ENCODE results near the gene BFAR. TPM values are rescaled to one million over a fixed set of nuclear protein-coding genes. Genes with fewer than 3 reads are reported as not detected.
"Not testable (repeated sequence)": the region's sequence is repeated elsewhere in the genome, so short reads cannot be mapped to it uniquely, and the experiment has no call there.

BFAR gene
- total RNA-seq, 2 donors from 2014 or later, result 41.4 to 62.2 TPM

GRCh38 chr16:14694129-14694528 is 61.4 kb downstream of the BFAR start, which contains the start of gene PLA2G10:
Gene PLA2G10, minus strand, starts transcription at chr16:14694308. Its CDS starts 79 bp downstream, at chr16:14694229.
- H3K4me3 Mint-ChIP-seq; H3K36me3 Mint-ChIP-seq (ENCODE audit: low read depth); H3K4me1 Mint-ChIP-seq; H3K27ac Mint-ChIP-seq; H3K27me3 Mint-ChIP-seq; H3K9me3 Mint-ChIP-seq; ATAC-seq (replicated peaks): not testable (repeated sequence)

GRCh38 chr16:14701859-14702258 is 69.1 kb downstream of the BFAR start:
- not testable (repeated sequence) for H3K4me1 Mint-ChIP-seq; H3K4me3 Mint-ChIP-seq; H3K27me3 Mint-ChIP-seq; H3K27ac Mint-ChIP-seq; ATAC-seq (replicated peaks); H3K36me3 Mint-ChIP-seq (ENCODE audit: low read depth); H3K9me3 Mint-ChIP-seq

GRCh38 chr16:14702672-14703071 is 69.9 kb downstream of the BFAR start:
- not testable (repeated sequence) for H3K4me3 Mint-ChIP-seq; H3K4me1 Mint-ChIP-seq; H3K27ac Mint-ChIP-seq; H3K36me3 Mint-ChIP-seq (ENCODE audit: low read depth); H3K9me3 Mint-ChIP-seq; ATAC-seq (replicated peaks); H3K27me3 Mint-ChIP-seq

- not testable (repeated sequence) for H3K4me1 Mint-ChIP-seq, H3K27me3 Mint-ChIP-seq
Measured at GRCh38 chr16:14703156-14704011, 70.6 kb downstream of the BFAR start, which contains the start of gene NPIPA3. Gene NPIPA3, plus strand, starts transcription at chr16:14703411. Its CDS starts 5,533 bp downstream, at chr16:14708944.

More at GRCh38 chr16:14703156-14704011, 70.6 kb downstream of the BFAR start, which contains the start of gene NPIPA3:
- peak; percentile 99 for ATAC-seq (replicated peaks)
- not testable (repeated sequence) for H3K27ac Mint-ChIP-seq; H3K4me3 Mint-ChIP-seq; H3K9me3 Mint-ChIP-seq; H3K36me3 Mint-ChIP-seq (ENCODE audit: low read depth)

Other genes with a start within 250 kb of the BFAR start
- gene PARN, start 2.7 kb upstream of the BFAR start, total RNA-seq, result 10 to 100 TPM; 28.0 to 46.3 TPM
- gene PLA2G10, start 61.4 kb downstream of the BFAR start, total RNA-seq, result not detected
- under 1 TPM; 0.61 to 0.74 TPM for gene NPIPA3, start 70.5 kb downstream of the BFAR start, total RNA-seq
- gene NPIPA2, start 109.6 kb downstream of the BFAR start, total RNA-seq, result 1 to 10 TPM; 2.4 to 4.6 TPM
- 10 to 100 TPM; 34.0 to 78.1 TPM for gene NOMO1, start 200.8 kb downstream of the BFAR start, total RNA-seq

All from activated T-helper 17 cell treated with anti-CD3 and anti-CD28 coated beads, Interleukin-2, amount 50 U/mL, for 72 hours (primary cell).